ENCODE data around the gene DNLZ.

Gene DNLZ

GRCh38 chr9:136372561-136373299 lies 9.2 kb upstream of the DNLZ start:
- no peak for TF ChIP-seq CTCF (conservative IDR thresholded peaks at IDR 0.05)
- no peak overlapping the region for H3K27ac ChIP-seq

GRCh38 chr9:136372006-136372405 lies 8.5 kb upstream of the DNLZ start:
- TF ChIP-seq CTCF (conservative IDR thresholded peaks at IDR 0.05), result no peak
- no peak overlapping the region for H3K27ac ChIP-seq

- no peak overlapping the region for H3K27ac ChIP-seq
- TF ChIP-seq CTCF (conservative IDR thresholded peaks at IDR 0.05), result no peak
Observed at GRCh38 chr9:136371533-136371880, 8.0 kb upstream of the DNLZ start.

- no peak overlapping the region for H3K27ac ChIP-seq
- TF ChIP-seq CTCF (conservative IDR thresholded peaks at IDR 0.05), result no peak
Observed at GRCh38 chr9:136370687-136371532, 7.4 kb upstream of the DNLZ start.

- no peak for TF ChIP-seq CTCF (conservative IDR thresholded peaks at IDR 0.05)
- H3K27ac ChIP-seq, result no peak overlapping the region
Observed at GRCh38 chr9:136370037-136370436, 6.5 kb upstream of the DNLZ start.

- TF ChIP-seq CTCF (conservative IDR thresholded peaks at IDR 0.05), result no peak
- H3K27ac ChIP-seq, result no peak overlapping the region
Observed at GRCh38 chr9:136368190-136368589, 4.6 kb upstream of the DNLZ start.

GRCh38 chr9:136367296-136368145 lies 4.0 kb upstream of the DNLZ start:
- H3K27ac ChIP-seq, result no peak overlapping the region
- no peak for TF ChIP-seq CTCF (conservative IDR thresholded peaks at IDR 0.05)

All from VCaP (cell line).